Fibroblast of pulmonary artery (primary cell): ENCODE results near the gene SATB1.

Experiments used
- DNase-seq: peaks from one replicate; pipeline ENCODE4 v3.0.0-alpha.2; 2010; ENCODE audit warnings: low read depth
- H3K4me3 ChIP-seq: replicated peaks from 2 replicates; pipeline ENCODE4 v1.5.1; 2011; ENCODE audit warnings: low read depth, mild to moderate bottlenecking, control low read depth, low read length, moderate library complexity
- TF ChIP-seq, protein P1 (sequence below): IDR thresholded peaks from 2 replicates; pipeline ENCODE4 v1.5.1; 2011; ENCODE audit warnings: mild to moderate bottlenecking, control low read depth, low read length, inconsistent platforms; ENCODE audit errors: missing control alignments

Gene SATB1

DNA sequence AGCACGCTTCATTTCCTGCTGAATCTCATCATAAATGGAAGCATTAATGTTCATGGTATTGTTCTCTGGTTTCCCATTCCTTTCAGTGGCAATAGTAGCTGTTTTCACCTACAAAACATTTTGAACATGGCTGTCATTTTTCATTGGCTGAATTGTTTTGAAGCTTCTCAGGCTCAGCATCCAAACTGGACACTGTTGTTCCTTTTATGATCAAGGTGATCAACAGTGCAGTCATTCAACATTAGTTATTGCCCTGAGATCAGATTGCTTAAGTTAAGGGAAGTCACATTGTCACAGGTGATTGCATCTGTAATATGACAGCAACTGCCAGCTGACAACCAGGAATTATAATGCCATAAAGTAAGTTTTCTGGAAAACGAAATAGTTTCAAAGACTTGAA is 46.9 kb downstream of the SATB1 start:
- TF ChIP-seq, protein P1, sequence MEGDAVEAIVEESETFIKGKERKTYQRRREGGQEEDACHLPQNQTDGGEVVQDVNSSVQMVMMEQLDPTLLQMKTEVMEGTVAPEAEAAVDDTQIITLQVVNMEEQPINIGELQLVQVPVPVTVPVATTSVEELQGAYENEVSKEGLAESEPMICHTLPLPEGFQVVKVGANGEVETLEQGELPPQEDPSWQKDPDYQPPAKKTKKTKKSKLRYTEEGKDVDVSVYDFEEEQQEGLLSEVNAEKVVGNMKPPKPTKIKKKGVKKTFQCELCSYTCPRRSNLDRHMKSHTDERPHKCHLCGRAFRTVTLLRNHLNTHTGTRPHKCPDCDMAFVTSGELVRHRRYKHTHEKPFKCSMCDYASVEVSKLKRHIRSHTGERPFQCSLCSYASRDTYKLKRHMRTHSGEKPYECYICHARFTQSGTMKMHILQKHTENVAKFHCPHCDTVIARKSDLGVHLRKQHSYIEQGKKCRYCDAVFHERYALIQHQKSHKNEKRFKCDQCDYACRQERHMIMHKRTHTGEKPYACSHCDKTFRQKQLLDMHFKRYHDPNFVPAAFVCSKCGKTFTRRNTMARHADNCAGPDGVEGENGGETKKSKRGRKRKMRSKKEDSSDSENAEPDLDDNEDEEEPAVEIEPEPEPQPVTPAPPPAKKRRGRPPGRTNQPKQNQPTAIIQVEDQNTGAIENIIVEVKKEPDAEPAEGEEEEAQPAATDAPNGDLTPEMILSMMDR, result no peak
- H3K4me3 ChIP-seq, result no peak overlapping the region
- DNase-seq, result no peak

DNA sequence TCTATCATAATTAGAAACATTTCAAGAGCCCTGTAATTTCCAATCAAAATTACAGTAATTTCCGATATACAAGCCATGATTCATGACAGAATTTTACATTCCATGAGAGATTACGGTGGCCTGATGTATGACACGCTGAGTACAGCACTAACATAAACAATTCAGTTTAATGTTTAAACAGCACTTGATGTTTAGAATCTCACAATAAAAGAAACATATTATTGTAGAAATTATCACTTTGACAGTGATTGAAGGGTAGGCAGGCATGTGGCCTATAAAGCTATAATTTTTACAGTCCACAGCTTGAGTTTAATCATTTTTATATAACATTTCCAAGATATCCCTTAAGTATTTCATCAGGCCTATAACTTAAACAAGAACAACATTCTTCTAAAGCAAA is 48.5 kb downstream of the SATB1 start:
- DNase-seq, result no peak
- TF ChIP-seq, protein P1, result no peak
- no peak overlapping the region for H3K4me3 ChIP-seq

DNA sequence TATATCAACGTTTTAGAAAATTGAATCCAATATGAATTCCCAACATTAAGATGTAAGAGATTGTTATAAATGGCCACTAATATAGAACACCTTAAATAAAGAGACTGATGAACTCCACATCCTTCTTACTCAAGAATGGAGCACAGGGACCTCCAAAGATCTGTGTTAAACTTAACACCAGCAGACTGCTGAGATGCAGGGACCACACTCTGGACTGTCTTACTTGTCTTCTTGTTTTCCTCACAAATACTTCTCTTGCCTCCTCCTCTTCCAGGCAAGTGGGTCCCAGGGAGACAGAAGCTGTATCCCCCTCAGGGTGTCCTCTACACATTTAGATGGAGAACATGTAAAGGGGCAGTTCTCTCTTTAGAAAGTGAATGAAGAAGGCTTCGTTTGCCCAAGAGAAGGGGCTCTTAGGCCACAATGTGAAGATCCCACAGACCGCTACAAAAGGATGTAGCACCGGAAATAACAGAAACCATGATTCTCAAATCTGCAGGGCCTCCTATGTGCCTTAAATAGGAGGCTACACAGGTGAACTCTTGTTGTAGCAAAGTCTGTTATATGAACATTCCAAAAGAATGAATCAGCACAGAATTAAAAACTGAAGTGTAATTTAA is 52.2 kb downstream of the SATB1 start:
- H3K4me3 ChIP-seq, result no peak overlapping the region
- TF ChIP-seq, protein P1, result no peak
- DNase-seq, result no peak

DNA sequence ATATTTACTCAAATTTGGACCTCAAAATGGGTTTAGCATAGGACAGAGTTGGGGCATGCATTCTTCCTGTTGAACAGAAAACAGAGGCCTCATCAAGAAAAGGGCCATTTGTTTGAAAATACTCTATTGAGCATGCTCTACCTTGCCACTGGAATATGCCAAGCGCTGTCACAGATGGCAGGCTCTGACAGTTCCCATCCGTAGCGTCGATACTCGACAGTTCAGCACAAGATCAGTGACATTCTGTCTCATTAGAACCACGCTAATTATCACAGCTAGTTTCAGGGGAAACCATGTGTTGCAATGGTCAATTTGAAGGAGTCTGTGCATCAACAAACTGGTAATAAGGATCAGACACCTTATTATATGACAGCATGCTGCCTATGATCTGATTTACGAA is 54.5 kb downstream of the SATB1 start:
- DNase-seq, result no peak
- TF ChIP-seq, protein P1, result no peak
- H3K4me3 ChIP-seq, result no peak overlapping the region

DNA sequence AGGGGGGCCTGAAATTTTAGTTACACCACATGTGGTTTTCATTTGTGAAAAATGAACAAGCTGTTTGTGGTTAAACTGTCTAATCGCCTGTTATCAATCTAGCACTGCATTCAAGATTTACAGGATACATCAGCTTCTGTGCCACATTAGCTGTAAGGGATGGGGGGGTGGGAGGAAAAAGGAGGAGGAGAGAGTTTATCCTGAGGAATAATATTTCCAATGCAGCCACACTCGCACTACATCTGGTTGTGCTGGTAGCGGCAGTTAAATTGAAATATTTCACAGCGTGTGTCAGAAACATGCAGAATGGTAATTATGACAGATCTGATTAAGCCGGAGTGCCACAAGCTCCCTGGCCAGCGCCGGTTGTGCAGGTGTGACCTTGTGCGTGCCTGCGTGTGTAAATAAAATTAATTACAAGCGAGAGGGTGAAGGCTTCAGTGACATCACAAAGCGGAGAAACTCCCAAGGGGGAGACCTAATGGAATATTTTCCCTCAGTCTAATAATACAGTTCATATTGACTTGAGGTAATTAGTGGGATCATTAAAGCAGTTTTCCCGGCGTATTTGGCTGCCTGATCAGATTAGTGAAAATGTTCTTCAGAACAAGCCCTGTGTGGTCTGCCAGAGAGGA is 55.5 kb downstream of the SATB1 start:
- H3K4me3 ChIP-seq, result no peak overlapping the region
- TF ChIP-seq, protein P1, result no peak
- no peak for DNase-seq

DNA sequence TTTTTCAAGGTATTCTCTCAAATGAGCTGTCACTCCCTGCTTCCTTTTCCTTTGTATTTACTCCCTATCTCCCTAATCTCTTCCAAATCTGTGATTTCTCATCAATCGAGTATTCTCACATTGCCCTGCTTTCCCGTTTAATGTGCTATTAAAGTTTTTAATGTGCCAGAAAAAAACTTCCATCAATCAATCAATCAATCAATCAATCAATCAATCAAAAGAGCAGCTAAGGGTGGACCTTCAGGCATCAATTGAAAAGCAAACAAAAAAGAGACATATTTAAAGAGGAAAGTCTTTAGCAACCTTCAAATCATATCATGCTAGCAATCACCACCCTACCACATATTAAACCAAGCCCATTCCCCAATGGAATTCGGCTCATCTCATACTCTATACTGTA is 58.9 kb downstream of the SATB1 start:
- DNase-seq, result no peak
- no peak overlapping the region for H3K4me3 ChIP-seq
- TF ChIP-seq, protein P1, result no peak

DNA sequence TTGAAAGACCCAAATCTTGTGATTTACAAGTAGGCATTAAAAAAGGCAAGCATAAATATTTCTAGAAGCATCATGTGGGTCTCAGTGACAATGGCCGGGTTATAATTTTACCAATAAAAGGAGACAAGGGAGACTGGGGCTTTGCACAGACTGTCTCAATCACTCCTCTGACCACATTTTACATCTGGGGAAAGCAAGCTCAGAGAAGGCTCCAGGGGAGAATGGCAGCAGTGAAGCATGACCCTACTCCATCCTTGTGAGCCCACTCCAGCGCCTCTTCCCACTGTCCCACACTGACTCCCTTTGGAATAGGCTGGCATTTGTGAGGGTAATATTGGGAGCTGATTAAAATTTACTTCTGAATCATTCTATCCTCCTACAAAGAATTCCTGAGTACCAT is 61.8 kb downstream of the SATB1 start:
- TF ChIP-seq, protein P1, result no peak
- DNase-seq, result no peak
- H3K4me3 ChIP-seq, result no peak overlapping the region
